ENCODE results near the gene GLYR1.

GRCh38 chr16:4826980-4827379 is 20.1 kb downstream of the GLYR1 start:
- no peak for TF ChIP-seq CTCF (IDR thresholded peaks at IDR 0.05; ENCODE audit: low read length)
- no peak for TF ChIP-seq EZH2 (IDR thresholded peaks at IDR 0.05; ENCODE audit: borderline replicate concordance, low read length)

Data from OCI-LY1 (cell line).